DOHH2 (cell line): ENCODE data around the gene KCNN3.

Source experiments
- H3F3A ChIP-seq: fragments of 200-600 bp; sonication (generic), shearing (Covaris generic); 2 replicates; pipeline ENCODE4 v1.6.0; 2016; ENCODE audit warnings: antibody characterized with exemption, mild to moderate bottlenecking; ENCODE audit not compliant: control insufficient read depth, insufficient read depth
- H3K27ac ChIP-seq: fragments of 200-600 bp; sonication (generic); 2 replicates; pipeline ENCODE4 v1.5.1; 2014; ENCODE audit warnings: low read depth, mild to moderate bottlenecking, low read length, moderate library complexity
- H3K27me3 ChIP-seq: fragments of 200-600 bp; sonication (generic); 2 replicates; pipeline ENCODE4 v1.6.1; 2014; ENCODE audit warnings: mild to moderate bottlenecking, low read length, mixed read lengths; ENCODE audit not compliant: control insufficient read depth
- H3K36me3 ChIP-seq: fragments of 200-600 bp; sonication (generic); 2 replicates; pipeline ENCODE4 v1.6.1; 2014; ENCODE audit warnings: mild to moderate bottlenecking, low read length, moderate library complexity, mixed read lengths; ENCODE audit not compliant: control insufficient read depth
- H3K4me1 ChIP-seq: fragments of 200-600 bp; sonication (generic); 2 replicates; pipeline ENCODE4 v1.6.1; 2014; ENCODE audit warnings: mild to moderate bottlenecking, low read length, mixed read lengths; ENCODE audit not compliant: control insufficient read depth
- H3K4me2 ChIP-seq: fragments of 200-600 bp; sonication (generic); 2 replicates; pipeline ENCODE4 v1.6.0; 2014; ENCODE audit warnings: mild to moderate bottlenecking, low read length, moderate library complexity
- H3K4me3 ChIP-seq: fragments of 200-600 bp; sonication (generic); 2 replicates; pipeline ENCODE4 v1.5.1; 2014; ENCODE audit warnings: mild to moderate bottlenecking, low read length, mixed read lengths
- H3K79me2 ChIP-seq: fragments of 200-600 bp; sonication (generic); 2 replicates; pipeline ENCODE4 v1.6.1; 2014; ENCODE audit warnings: mild to moderate bottlenecking, low read length, mixed read lengths; ENCODE audit not compliant: control insufficient read depth
- H3K9me2 ChIP-seq: fragments of 200-600 bp; sonication (generic); replicated peaks from 2 replicates; pipeline ENCODE4 v1.6.1; 2014; ENCODE audit warnings: mild to moderate bottlenecking, low read length, mixed read lengths; ENCODE audit not compliant: control insufficient read depth
- H3K9me3 ChIP-seq: fragments of 200-600 bp; sonication (generic); 2 replicates; pipeline ENCODE4 v1.6.1; 2014; ENCODE audit warnings: antibody characterized with exemption, low read length, mixed read lengths; ENCODE audit not compliant: control insufficient read depth, insufficient read depth
- H4K20me1 ChIP-seq: fragments of 200-600 bp; sonication (generic); 2 replicates; pipeline ENCODE4 v1.6.0; 2014; ENCODE audit warnings: low read depth, mild to moderate bottlenecking, antibody characterized with exemption, low read length, moderate library complexity; ENCODE audit not compliant: control insufficient read depth, insufficient read depth
- CTCF ChIP-seq: fragments of 200-600 bp; sonication (generic); IDR thresholded peaks from one replicate; pipeline ENCODE4 v1.5.1; 2014; ENCODE audit warnings: antibody characterized with exemption, mild to moderate bottlenecking, low read depth, low read length; ENCODE audit not compliant: poor library complexity, severe bottlenecking
- EZH2phosphoT487 ChIP-seq: fragments of 200-600 bp; sonication (generic); IDR thresholded peaks from 2 replicates; pipeline ENCODE4 v1.6.1; 2017; ENCODE audit warnings: borderline replicate concordance, mild to moderate bottlenecking, antibody characterized with exemption, low read length, moderate library complexity, mixed read lengths

Gene KCNN3

GRCh38 chr1:154666051-154666790 is 203.9 kb downstream of the KCNN3 start:
- Histone ChIP-seq H3K9me3 (no peaks in the 10 kb centered on the region), H3K9me2 (no peaks in the 10 kb centered on the region), H3K4me2 (no peak overlapping the region), H3K36me3 (no peaks in the 10 kb centered on the region), H3F3A (no peaks in the 10 kb centered on the region), H4K20me1 (no peaks in the 10 kb centered on the region), H3K27me3 (no peaks in the 10 kb centered on the region), H3K79me2 (no peaks in the 10 kb centered on the region), H3K4me1 (peaks cover 7% of the 10 kb centered on the region), H3K4me3 (no peak overlapping the region), H3K27ac (no peak overlapping the region)
- TF ChIP-seq CTCF: no peak
- TF ChIP-seq EZH2phosphoT487: no peak

GRCh38 chr1:154664331-154665002 is 205.6 kb downstream of the KCNN3 start:
- Histone ChIP-seq H3K4me1 (peaks cover 3% of the 10 kb centered on the region; the same call in 1 of the 2 replicates), H3F3A (no peaks in the 10 kb centered on the region), H3K9me2 (no peaks in the 10 kb centered on the region), H3K4me2 (no peak overlapping the region), H3K27ac (no peak overlapping the region), H3K79me2 (no peaks in the 10 kb centered on the region), H3K4me3 (no peak overlapping the region), H3K9me3 (no peaks in the 10 kb centered on the region), H4K20me1 (no peaks in the 10 kb centered on the region), H3K27me3 (peaks cover 3% of the 10 kb centered on the region; the same call in 1 of the 2 replicates), H3K36me3 (no peaks in the 10 kb centered on the region)
- TF ChIP-seq CTCF (no peak), EZH2phosphoT487 (no peak)

GRCh38 chr1:154663471-154664060 is 206.5 kb downstream of the KCNN3 start:
- H4K20me1 ChIP-seq: no peaks in the 10 kb centered on the region
- H3K36me3 ChIP-seq: no peaks in the 10 kb centered on the region
- peaks cover 3% of the 10 kb centered on the region for H3K27me3 ChIP-seq
- TF ChIP-seq CTCF (no peak), EZH2phosphoT487 (no peak)
- H3K4me1 ChIP-seq: 0 out of 2 replicates have a peak, but pooled peaks cover 3% of the 10 kb centered on the region
- no peaks in the 10 kb centered on the region for H3K9me2 ChIP-seq
- no peak overlapping the region for H3K4me3 ChIP-seq
- no peaks in the 10 kb centered on the region for H3F3A ChIP-seq
- H3K27ac ChIP-seq: no peak overlapping the region
- H3K4me2 ChIP-seq: no peak overlapping the region
- H3K9me3 ChIP-seq: no peaks in the 10 kb centered on the region
- H3K79me2 ChIP-seq: no peaks in the 10 kb centered on the region
